ENCODE data around the gene CXorf65.

GRCh38 chrX:71102292-71102691 lies 4.2 kb downstream of the CXorf65 start:
- TF ChIP-seq, protein P1, sequence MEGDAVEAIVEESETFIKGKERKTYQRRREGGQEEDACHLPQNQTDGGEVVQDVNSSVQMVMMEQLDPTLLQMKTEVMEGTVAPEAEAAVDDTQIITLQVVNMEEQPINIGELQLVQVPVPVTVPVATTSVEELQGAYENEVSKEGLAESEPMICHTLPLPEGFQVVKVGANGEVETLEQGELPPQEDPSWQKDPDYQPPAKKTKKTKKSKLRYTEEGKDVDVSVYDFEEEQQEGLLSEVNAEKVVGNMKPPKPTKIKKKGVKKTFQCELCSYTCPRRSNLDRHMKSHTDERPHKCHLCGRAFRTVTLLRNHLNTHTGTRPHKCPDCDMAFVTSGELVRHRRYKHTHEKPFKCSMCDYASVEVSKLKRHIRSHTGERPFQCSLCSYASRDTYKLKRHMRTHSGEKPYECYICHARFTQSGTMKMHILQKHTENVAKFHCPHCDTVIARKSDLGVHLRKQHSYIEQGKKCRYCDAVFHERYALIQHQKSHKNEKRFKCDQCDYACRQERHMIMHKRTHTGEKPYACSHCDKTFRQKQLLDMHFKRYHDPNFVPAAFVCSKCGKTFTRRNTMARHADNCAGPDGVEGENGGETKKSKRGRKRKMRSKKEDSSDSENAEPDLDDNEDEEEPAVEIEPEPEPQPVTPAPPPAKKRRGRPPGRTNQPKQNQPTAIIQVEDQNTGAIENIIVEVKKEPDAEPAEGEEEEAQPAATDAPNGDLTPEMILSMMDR (IDR thresholded peaks at IDR 0.05) = no peak
- TF ChIP-seq POLR2A (IDR thresholded peaks at IDR 0.05) = no peak

Data from heart left ventricle (tissue), 13 donors.